Measurements from ENCODE around the gene EPHA4. TPM values are rescaled to one million over a fixed set of nuclear protein-coding genes. Genes with fewer than 3 reads are reported as not detected.

Gene EPHA4
- total RNA-seq, 5 donors from 2014 or later (not counting 1 experiment from before 2014, with no cell fraction given): 47.2 to 93.9 (median 58.0) TPM

GRCh38 chr2:221455214-221455613 lies 116.9 kb downstream of the EPHA4 start:
- 100% methylated on average over 1 of the region's 6 CpGs for WGBS (ENCODE audit: insufficient coverage)
- POLR2A ChIA-PET: no interaction called here
- CTCF ChIA-PET: no interaction called here
- Histone ChIP-seq H3K27me3 (replicated peaks in 1 of 2; ENCODE audit: control insufficient read depth in 2 of 2, extremely low read depth in 1 of 2, insufficient read depth in 2 of 2, low read length in 1 of 2) (no peaks in the 10 kb centered on the region), H3K36me3 (ENCODE audit: control insufficient read depth in 2 of 2, extremely low read depth in 1 of 2, insufficient read depth in 1 of 2, low read length in 1 of 2) (peaks cover 0 to 8% of the 10 kb centered on the region in 2 donors), H3K27ac (ENCODE audit: low read length) (no peak overlapping the region), H3K4me3 (ENCODE audit: control insufficient read depth in 1 of 2, extremely low read depth in 1 of 2, low read length in 1 of 2) (no peak overlapping the region), H3K9me3 (no peaks in the 10 kb centered on the region), H3K4me1 (ENCODE audit: control insufficient read depth in 1 of 2, extremely low read depth in 1 of 2, insufficient read depth in 2 of 2, low read length in 2 of 2) (no peaks in the 10 kb centered on the region)
- H3K9me3 Mint-ChIP-seq: no peaks in the 10 kb centered on the region
- H3K27ac Mint-ChIP-seq: no peak overlapping the region
- peaks cover 45% of the 10 kb centered on the region for H3K36me3 Mint-ChIP-seq
- ATAC-seq (replicated peaks in 1 of 4) (no peak), DNase-seq (no peak)
- H3K4me1 Mint-ChIP-seq: peaks cover 3 to 7% (median 5%) of the 10 kb centered on the region in 3 donors
- H3K4me3 Mint-ChIP-seq: no peak overlapping the region
- no peaks in the 10 kb centered on the region for H3K27me3 Mint-ChIP-seq

- no peak overlapping the region for H3K4me3 ChIP-seq (ENCODE audit: control insufficient read depth in 1 of 2, extremely low read depth in 1 of 2, low read length in 1 of 2)
- peaks cover 0 to 8% of the 10 kb centered on the region in 2 donors for H3K36me3 ChIP-seq (ENCODE audit: control insufficient read depth in 2 of 2, extremely low read depth in 1 of 2, insufficient read depth in 1 of 2, low read length in 1 of 2)
- no CpG with 5 or more reads among the region's 3 CpGs for WGBS (ENCODE audit: insufficient coverage)
- Mint-ChIP-seq H3K36me3 (peaks cover 51% of the 10 kb centered on the region), H3K27me3 (no peaks in the 10 kb centered on the region), H3K27ac (no peak overlapping the region), H3K9me3 (no peaks in the 10 kb centered on the region), H3K4me1 (peaks cover 0 to 7% (median 5%) of the 10 kb centered on the region in 3 donors), H3K4me3 (no peak overlapping the region)
- H3K4me1 ChIP-seq (ENCODE audit: control insufficient read depth in 1 of 2, extremely low read depth in 1 of 2, insufficient read depth in 2 of 2, low read length in 2 of 2): no peaks in the 10 kb centered on the region
- H3K27ac ChIP-seq (ENCODE audit: low read length): no peak overlapping the region
- DNase-seq: no peak
- H3K9me3 ChIP-seq: no peaks in the 10 kb centered on the region
- POLR2A ChIA-PET: no interaction called here
- no peaks in the 10 kb centered on the region for H3K27me3 ChIP-seq (replicated peaks in 1 of 2; ENCODE audit: control insufficient read depth in 2 of 2, extremely low read depth in 1 of 2, insufficient read depth in 2 of 2, low read length in 1 of 2)
- CTCF ChIA-PET: interaction anchor here in 1 of 2 donors (0.6 kb wide), 1 partner anchor 1260 kb away, joined by 4 read pairs; no protein-coding TSS in a partner anchor
- no peak for ATAC-seq (replicated peaks in 1 of 4)
These were observed 117.5 kb downstream of the EPHA4 start for GRCh38 chr2:221454459-221455105.

- Histone ChIP-seq H3K27ac (ENCODE audit: low read length) (no peak overlapping the region), H3K4me1 (ENCODE audit: control insufficient read depth in 1 of 2, extremely low read depth in 1 of 2, insufficient read depth in 2 of 2, low read length in 2 of 2) (no peaks in the 10 kb centered on the region), H3K36me3 (ENCODE audit: control insufficient read depth in 2 of 2, extremely low read depth in 1 of 2, insufficient read depth in 1 of 2, low read length in 1 of 2) (peaks cover 0 to 13% of the 10 kb centered on the region in 2 donors), H3K9me3 (no peaks in the 10 kb centered on the region), H3K27me3 (replicated peaks in 1 of 2; ENCODE audit: control insufficient read depth in 2 of 2, extremely low read depth in 1 of 2, insufficient read depth in 2 of 2, low read length in 1 of 2) (no peaks in the 10 kb centered on the region), H3K4me3 (ENCODE audit: control insufficient read depth in 1 of 2, extremely low read depth in 1 of 2, low read length in 1 of 2) (no peak overlapping the region)
- ATAC-seq (replicated peaks in 1 of 4) (no peak), DNase-seq (no peak)
- no peaks in the 10 kb centered on the region for H3K27me3 Mint-ChIP-seq
- no peak overlapping the region for H3K4me3 Mint-ChIP-seq
- H3K4me1 Mint-ChIP-seq: peaks cover 1 to 7% (median 5%) of the 10 kb centered on the region in 3 donors
- no peak overlapping the region for H3K27ac Mint-ChIP-seq
- peaks cover 57% of the 10 kb centered on the region for H3K36me3 Mint-ChIP-seq
- 80% methylated on average over 3 of the region's 13 CpGs for WGBS (ENCODE audit: insufficient coverage)
- CTCF ChIA-PET: no interaction called here
- no peaks in the 10 kb centered on the region for H3K9me3 Mint-ChIP-seq
- POLR2A ChIA-PET: no interaction called here
These were observed 120.0 kb downstream of the EPHA4 start for GRCh38 chr2:221451862-221452788.

GRCh38 chr2:221450280-221450679 lies 121.8 kb downstream of the EPHA4 start:
- Mint-ChIP-seq H3K27ac (no peak overlapping the region), H3K9me3 (no peaks in the 10 kb centered on the region), H3K4me3 (no peak overlapping the region), H3K4me1 (peaks cover 0 to 1% (median 0%) of the 10 kb centered on the region in 3 donors), H3K27me3 (no peaks in the 10 kb centered on the region), H3K36me3 (peaks cover 49% of the 10 kb centered on the region)
- ChIA-PET CTCF (no interaction called here), POLR2A (no interaction called here)
- H3K4me1 ChIP-seq (ENCODE audit: control insufficient read depth in 1 of 2, extremely low read depth in 1 of 2, insufficient read depth in 2 of 2, low read length in 2 of 2): no peaks in the 10 kb centered on the region
- H3K36me3 ChIP-seq (ENCODE audit: control insufficient read depth in 2 of 2, extremely low read depth in 1 of 2, insufficient read depth in 1 of 2, low read length in 1 of 2): peaks cover 0 to 12% of the 10 kb centered on the region in 2 donors
- DNase-seq (no peak), ATAC-seq (replicated peaks in 1 of 4) (no peak)
- H3K9me3 ChIP-seq: no peaks in the 10 kb centered on the region
- no peak overlapping the region for H3K27ac ChIP-seq (ENCODE audit: low read length)
- no CpG with 5 or more reads among the region's 1 CpG for WGBS (ENCODE audit: insufficient coverage)
- H3K27me3 ChIP-seq (replicated peaks in 1 of 2; ENCODE audit: control insufficient read depth in 2 of 2, extremely low read depth in 1 of 2, insufficient read depth in 2 of 2, low read length in 1 of 2): no peaks in the 10 kb centered on the region
- no peak overlapping the region for H3K4me3 ChIP-seq (ENCODE audit: control insufficient read depth in 1 of 2, extremely low read depth in 1 of 2, low read length in 1 of 2)

GRCh38 chr2:221449406-221449805 lies 122.7 kb downstream of the EPHA4 start:
- Mint-ChIP-seq H3K9me3 (no peaks in the 10 kb centered on the region), H3K4me1 (peaks cover 0 to 1% (median 0%) of the 10 kb centered on the region in 3 donors), H3K4me3 (no peak overlapping the region), H3K36me3 (peaks cover 44% of the 10 kb centered on the region), H3K27ac (no peak overlapping the region), H3K27me3 (no peaks in the 10 kb centered on the region)
- Histone ChIP-seq H3K36me3 (ENCODE audit: control insufficient read depth in 2 of 2, extremely low read depth in 1 of 2, insufficient read depth in 1 of 2, low read length in 1 of 2) (peaks cover 0 to 5% of the 10 kb centered on the region in 2 donors), H3K4me1 (ENCODE audit: control insufficient read depth in 1 of 2, extremely low read depth in 1 of 2, insufficient read depth in 2 of 2, low read length in 2 of 2) (no peaks in the 10 kb centered on the region), H3K27me3 (replicated peaks in 1 of 2; ENCODE audit: control insufficient read depth in 2 of 2, extremely low read depth in 1 of 2, insufficient read depth in 2 of 2, low read length in 1 of 2) (no peaks in the 10 kb centered on the region), H3K9me3 (no peaks in the 10 kb centered on the region), H3K4me3 (ENCODE audit: control insufficient read depth in 1 of 2, extremely low read depth in 1 of 2, low read length in 1 of 2) (no peak overlapping the region), H3K27ac (ENCODE audit: low read length) (no peak overlapping the region)
- WGBS (ENCODE audit: insufficient coverage): 100% methylated on average over 1 of the region's 4 CpGs
- ATAC-seq (replicated peaks in 1 of 4) (no peak), DNase-seq (no peak)
- ChIA-PET POLR2A (no interaction called here), CTCF (no interaction called here)

GRCh38 chr2:221448844-221449390 lies 123.2 kb downstream of the EPHA4 start:
- Histone ChIP-seq H3K9me3 (no peaks in the 10 kb centered on the region), H3K27ac (ENCODE audit: low read length) (no peak overlapping the region), H3K4me1 (ENCODE audit: control insufficient read depth in 1 of 2, extremely low read depth in 1 of 2, insufficient read depth in 2 of 2, low read length in 2 of 2) (no peaks in the 10 kb centered on the region), H3K4me3 (ENCODE audit: control insufficient read depth in 1 of 2, extremely low read depth in 1 of 2, low read length in 1 of 2) (no peak overlapping the region), H3K36me3 (ENCODE audit: control insufficient read depth in 2 of 2, extremely low read depth in 1 of 2, insufficient read depth in 1 of 2, low read length in 1 of 2) (peaks cover 0 to 5% of the 10 kb centered on the region in 2 donors), H3K27me3 (replicated peaks in 1 of 2; ENCODE audit: control insufficient read depth in 2 of 2, extremely low read depth in 1 of 2, insufficient read depth in 2 of 2, low read length in 1 of 2) (no peaks in the 10 kb centered on the region)
- H3K27ac Mint-ChIP-seq: no peak overlapping the region
- WGBS (ENCODE audit: insufficient coverage): no CpG with 5 or more reads among the region's 4 CpGs
- POLR2A ChIA-PET: no interaction called here
- no peaks in the 10 kb centered on the region for H3K27me3 Mint-ChIP-seq
- H3K9me3 Mint-ChIP-seq: no peaks in the 10 kb centered on the region
- H3K4me1 Mint-ChIP-seq: peaks cover 0 to 1% (median 0%) of the 10 kb centered on the region in 3 donors
- H3K4me3 Mint-ChIP-seq: no peak overlapping the region
- ATAC-seq (replicated peaks in 1 of 4): no peak
- CTCF ChIA-PET: no interaction called here
- H3K36me3 Mint-ChIP-seq: peaks cover 41% of the 10 kb centered on the region
- no peak for DNase-seq
